Measurements from ENCODE around the gene C4B.
"Not testable (repeated sequence)": the region's sequence is repeated elsewhere in the genome, so short reads cannot be mapped to it uniquely, and the experiment has no call there.

DNA sequence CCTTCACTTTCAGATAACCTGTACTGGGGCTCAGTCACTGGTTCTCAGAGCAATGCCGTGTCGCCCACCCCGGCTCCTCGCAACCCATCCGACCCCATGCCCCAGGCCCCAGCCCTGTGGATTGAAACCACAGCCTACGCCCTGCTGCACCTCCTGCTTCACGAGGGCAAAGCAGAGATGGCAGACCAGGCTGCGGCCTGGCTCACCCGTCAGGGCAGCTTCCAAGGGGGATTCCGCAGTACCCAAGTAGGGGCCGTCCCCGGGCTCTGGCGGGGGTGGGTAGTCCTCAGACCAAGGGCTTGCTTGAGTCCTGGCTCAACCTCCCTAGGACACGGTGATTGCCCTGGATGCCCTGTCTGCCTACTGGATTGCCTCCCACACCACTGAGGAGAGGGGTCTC lies 15.0 kb downstream of the C4B start:
- TF ChIP-seq EZH2 (optimal IDR thresholded peaks at IDR 0.05; ENCODE audit: low read depth, low read length); EZH2phosphoT487 (IDR thresholded peaks at IDR 0.05; ENCODE audit: low read length): not testable (repeated sequence)
- TF ChIP-seq, protein P1, sequence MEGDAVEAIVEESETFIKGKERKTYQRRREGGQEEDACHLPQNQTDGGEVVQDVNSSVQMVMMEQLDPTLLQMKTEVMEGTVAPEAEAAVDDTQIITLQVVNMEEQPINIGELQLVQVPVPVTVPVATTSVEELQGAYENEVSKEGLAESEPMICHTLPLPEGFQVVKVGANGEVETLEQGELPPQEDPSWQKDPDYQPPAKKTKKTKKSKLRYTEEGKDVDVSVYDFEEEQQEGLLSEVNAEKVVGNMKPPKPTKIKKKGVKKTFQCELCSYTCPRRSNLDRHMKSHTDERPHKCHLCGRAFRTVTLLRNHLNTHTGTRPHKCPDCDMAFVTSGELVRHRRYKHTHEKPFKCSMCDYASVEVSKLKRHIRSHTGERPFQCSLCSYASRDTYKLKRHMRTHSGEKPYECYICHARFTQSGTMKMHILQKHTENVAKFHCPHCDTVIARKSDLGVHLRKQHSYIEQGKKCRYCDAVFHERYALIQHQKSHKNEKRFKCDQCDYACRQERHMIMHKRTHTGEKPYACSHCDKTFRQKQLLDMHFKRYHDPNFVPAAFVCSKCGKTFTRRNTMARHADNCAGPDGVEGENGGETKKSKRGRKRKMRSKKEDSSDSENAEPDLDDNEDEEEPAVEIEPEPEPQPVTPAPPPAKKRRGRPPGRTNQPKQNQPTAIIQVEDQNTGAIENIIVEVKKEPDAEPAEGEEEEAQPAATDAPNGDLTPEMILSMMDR (IDR thresholded peaks at IDR 0.05; ENCODE audit: low read length), result not testable (repeated sequence)
